ACC112 (cell line): ENCODE data around the gene RBMS1.

Source experiments
- H2AFZ ChIP-seq: fragments of 200-600 bp; sonication (generic); one replicate; pipeline ENCODE4 v1.6.0; 2017; ENCODE audit warnings: antibody characterized with exemption, low read length; ENCODE audit not compliant: unreplicated experiment
- H3K27ac ChIP-seq: fragments of 200-600 bp; sonication (generic); 2 replicates; pipeline ENCODE4 v1.5.1; 2014; ENCODE audit warnings: low read depth, mild to moderate bottlenecking, antibody characterized with exemption, low read length, moderate library complexity
- H3K27me3 ChIP-seq: fragments of 200-600 bp; sonication (generic); 2 replicates; pipeline ENCODE4 v1.6.1; 2014; ENCODE audit warnings: mild to moderate bottlenecking, antibody characterized with exemption, low read length, moderate library complexity, mixed read lengths; ENCODE audit not compliant: insufficient read depth
- H3K36me3 ChIP-seq: fragments of 200-600 bp; sonication (generic); 2 replicates; pipeline ENCODE4 v1.6.1; 2016; ENCODE audit warnings: mild to moderate bottlenecking, antibody characterized with exemption, low read length, moderate library complexity, mixed read lengths; ENCODE audit not compliant: insufficient read depth
- H3K4me1 ChIP-seq: fragments of 200-600 bp; sonication (generic); one replicate; pipeline ENCODE4 v1.6.1; 2016; ENCODE audit warnings: low read length, mixed read lengths; ENCODE audit not compliant: insufficient read depth, unreplicated experiment, control insufficient read depth
- H3K4me3 ChIP-seq: fragments of 200-600 bp; sonication (generic); 2 replicates; pipeline ENCODE4 v1.5.1; 2014; ENCODE audit warnings: mild to moderate bottlenecking, low read depth, low read length
- H3K79me2 ChIP-seq: fragments of 200-600 bp; sonication (generic); one replicate; pipeline ENCODE4 v1.6.0; 2016; ENCODE audit warnings: low read length; ENCODE audit not compliant: control insufficient read depth, unreplicated experiment, insufficient read depth

The RBMS1 gene

GRCh38 chr2:160434254-160434948, 59.2 kb downstream of the RBMS1 start:
- H3K4me3 ChIP-seq = peak overlapping the region; percentile 39
- H3K4me1 ChIP-seq = peaks cover 44% of the 10 kb centered on the region
- H3K27me3 ChIP-seq = no peaks in the 10 kb centered on the region
- peaks cover 15% of the 10 kb centered on the region for H3K36me3 ChIP-seq
- peaks cover 55% of the 10 kb centered on the region for H3K79me2 ChIP-seq
- no peak overlapping the region for H2AFZ ChIP-seq
- H3K27ac ChIP-seq = peak overlapping the region; percentile 77

DNA sequence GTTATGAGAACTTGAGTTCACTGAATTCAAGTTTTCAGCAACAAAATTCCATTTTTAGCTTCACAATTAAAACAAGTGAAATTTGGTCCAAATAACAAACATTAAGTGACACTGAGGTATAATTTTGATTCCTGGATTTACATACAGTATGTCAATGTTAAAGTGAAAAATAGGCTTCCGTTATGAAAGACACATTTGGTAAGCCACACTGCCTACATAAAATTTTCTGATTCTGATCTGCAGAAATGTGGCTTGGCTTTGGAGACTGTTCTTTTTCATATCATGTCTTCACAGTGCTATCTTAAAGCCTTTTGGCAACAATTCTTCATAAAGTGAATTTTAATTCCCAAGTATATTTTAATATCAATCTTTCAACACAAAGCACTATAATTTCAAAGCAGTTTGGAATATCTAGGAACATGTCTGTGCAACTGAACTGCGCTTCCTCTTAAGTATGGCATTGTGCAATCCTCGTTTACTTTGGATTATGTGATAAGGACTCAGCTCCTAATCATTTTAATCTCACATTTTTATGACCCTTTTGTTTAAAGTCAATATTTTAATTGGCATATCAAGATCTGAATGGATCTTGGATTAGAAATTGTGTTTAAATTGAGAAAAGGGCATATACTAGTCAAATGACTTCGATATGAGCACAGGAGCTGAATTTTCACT, 60.0 kb downstream of the RBMS1 start:
- Histone ChIP-seq H3K79me2 (peaks cover 55% of the 10 kb centered on the region), H3K4me1 (peaks cover 48% of the 10 kb centered on the region), H3K27ac (peak overlapping the region; percentile 77), H3K36me3 (peaks cover 16% of the 10 kb centered on the region), H3K27me3 (no peaks in the 10 kb centered on the region), H3K4me3 (peak overlapping the region; percentile 39), H2AFZ (no peak overlapping the region)

- peaks cover 59% of the 10 kb centered on the region for H3K79me2 ChIP-seq
Measured at GRCh38 chr2:160432633-160433032, 61.0 kb downstream of the RBMS1 start.

DNA sequence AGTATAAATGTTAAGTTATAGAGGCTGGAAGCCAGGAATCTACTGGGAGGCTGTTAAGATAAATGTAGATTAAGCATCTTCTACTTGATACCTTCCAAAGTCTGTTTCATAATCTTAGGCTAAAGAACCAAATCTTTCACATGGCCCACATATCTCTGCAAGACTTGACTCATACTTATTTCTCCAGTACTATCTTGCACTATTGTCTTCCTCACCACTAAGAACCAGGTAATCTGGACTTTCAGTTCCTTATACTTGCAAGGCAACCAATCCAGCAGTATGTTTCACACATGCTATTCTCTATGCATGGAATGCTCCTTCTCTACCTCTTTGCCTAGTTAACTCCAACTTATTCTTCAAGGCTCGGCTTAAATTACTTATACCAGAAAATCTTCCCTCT, 62.2 kb downstream of the RBMS1 start:
- Histone ChIP-seq H3K4me1 (peaks cover 65% of the 10 kb centered on the region), H2AFZ (no peak overlapping the region), H3K36me3 (peaks cover 16% of the 10 kb centered on the region), H3K79me2 (peaks cover 55% of the 10 kb centered on the region), H3K4me3 (no peak overlapping the region), H3K27me3 (no peaks in the 10 kb centered on the region), H3K27ac (peak overlapping the region; percentile 77)

More at GRCh38 chr2:160432633-160433032, 61.0 kb downstream of the RBMS1 start:
- no peak overlapping the region for H3K4me3 ChIP-seq
- H3K27ac ChIP-seq = peak overlapping the region; percentile 77
- no peaks in the 10 kb centered on the region for H3K27me3 ChIP-seq
- peaks cover 57% of the 10 kb centered on the region for H3K4me1 ChIP-seq
- no peak overlapping the region for H2AFZ ChIP-seq
- peaks cover 16% of the 10 kb centered on the region for H3K36me3 ChIP-seq

DNA sequence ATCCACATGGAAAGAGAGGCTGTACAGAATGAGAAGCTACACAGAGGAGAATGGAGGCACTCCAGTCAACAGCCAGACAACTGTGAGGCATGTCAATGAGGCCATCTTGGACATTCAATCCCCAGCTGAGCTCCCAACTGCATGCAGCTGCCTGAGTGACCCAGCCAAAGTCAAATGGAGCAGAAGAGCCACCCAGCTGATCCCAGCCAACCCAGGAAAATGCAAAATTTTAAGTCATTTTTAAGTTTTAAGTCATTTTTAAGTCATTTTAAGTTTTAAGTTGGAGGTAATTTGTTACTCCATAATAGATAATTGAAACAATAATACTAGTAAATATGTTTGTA, 63.6 kb downstream of the RBMS1 start:
- peaks cover 52% of the 10 kb centered on the region for H3K79me2 ChIP-seq
- no peak overlapping the region for H2AFZ ChIP-seq
- H3K36me3 ChIP-seq = peaks cover 16% of the 10 kb centered on the region
- H3K4me3 ChIP-seq = no peak overlapping the region
- H3K27me3 ChIP-seq = no peaks in the 10 kb centered on the region
- peak overlapping the region; percentile 89 for H3K27ac ChIP-seq
- H3K4me1 ChIP-seq = peaks cover 68% of the 10 kb centered on the region

GRCh38 chr2:160429248-160430000, 64.2 kb downstream of the RBMS1 start:
- Histone ChIP-seq H3K79me2 (peaks cover 49% of the 10 kb centered on the region), H3K4me1 (peaks cover 63% of the 10 kb centered on the region), H3K27ac (peak overlapping the region; percentile 89), H3K4me3 (no peak overlapping the region), H3K27me3 (no peaks in the 10 kb centered on the region), H2AFZ (no peak overlapping the region), H3K36me3 (peaks cover 16% of the 10 kb centered on the region)

DNA sequence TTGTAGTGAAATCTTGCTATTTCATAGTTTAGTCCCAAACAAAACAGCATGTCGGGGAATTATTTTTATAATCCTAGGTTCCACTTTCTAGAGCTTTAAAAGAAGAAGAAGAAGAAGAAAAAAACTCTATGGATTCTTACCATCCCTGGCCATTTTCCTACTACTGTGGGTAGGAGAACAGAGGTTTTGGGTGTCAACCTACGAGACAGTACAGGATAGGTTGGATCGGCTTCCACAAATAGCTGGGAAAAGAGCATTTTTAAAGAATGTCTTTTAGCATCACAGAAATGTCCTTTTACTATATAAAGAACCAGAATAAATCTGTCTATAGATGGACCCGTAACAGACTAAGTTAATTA, 65.2 kb downstream of the RBMS1 start:
- H2AFZ ChIP-seq = peak overlapping the region; percentile 58
- H3K79me2 ChIP-seq = peaks cover 44% of the 10 kb centered on the region
- peaks cover 53% of the 10 kb centered on the region for H3K4me1 ChIP-seq
- H3K27me3 ChIP-seq = no peaks in the 10 kb centered on the region
- peak overlapping the region; percentile 63 for H3K4me3 ChIP-seq
- H3K36me3 ChIP-seq = peaks cover 16% of the 10 kb centered on the region
- H3K27ac ChIP-seq = peak overlapping the region; percentile 89

DNA sequence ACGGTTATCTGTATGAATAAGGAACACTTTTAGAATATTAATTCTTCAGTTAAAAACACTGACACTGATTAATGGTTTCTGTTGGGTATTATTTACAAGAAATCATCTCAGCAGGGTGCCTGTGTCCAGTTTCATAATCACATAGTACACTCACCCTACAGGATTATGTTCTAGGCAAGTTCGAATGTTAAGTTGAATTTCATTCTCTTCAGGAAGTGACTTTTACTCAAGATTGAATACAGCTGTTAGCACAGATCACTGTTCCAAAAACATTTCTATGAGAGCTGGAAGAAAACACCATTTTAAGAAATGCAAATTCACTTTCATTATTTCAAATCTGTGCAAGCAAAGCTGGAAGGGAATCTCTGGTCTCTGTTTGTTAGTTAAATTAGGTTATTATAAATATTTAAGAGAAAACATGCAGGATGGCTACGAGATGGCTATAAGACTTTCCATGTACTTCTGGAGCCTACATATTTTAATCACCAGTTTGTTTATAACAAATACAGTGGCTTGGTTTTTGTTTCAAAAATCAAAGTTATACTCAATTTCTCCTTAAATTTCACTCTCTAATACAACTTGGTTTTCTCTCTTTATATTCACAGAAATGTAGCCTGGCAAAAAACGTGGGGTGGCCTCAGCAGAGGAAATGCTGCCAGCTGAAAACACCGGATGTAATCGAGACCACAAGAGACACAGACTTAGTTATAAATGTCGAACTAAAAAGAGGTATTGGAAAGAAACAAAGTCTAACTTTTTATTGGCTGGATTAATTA, 65.8 kb downstream of the RBMS1 start:
- peaks cover 49% of the 10 kb centered on the region for H3K4me1 ChIP-seq
- peaks cover 44% of the 10 kb centered on the region for H3K79me2 ChIP-seq
- H3K4me3 ChIP-seq = peak overlapping the region; percentile 63
- H3K27ac ChIP-seq = peak overlapping the region; percentile 89
- peaks cover 16% of the 10 kb centered on the region for H3K36me3 ChIP-seq
- no peaks in the 10 kb centered on the region for H3K27me3 ChIP-seq
- H2AFZ ChIP-seq = peak overlapping the region; percentile 58

- no peak overlapping the region for H3K4me3 ChIP-seq
- peaks cover 41% of the 10 kb centered on the region for H3K4me1 ChIP-seq
- peaks cover 16% of the 10 kb centered on the region for H3K36me3 ChIP-seq
- peak overlapping the region; percentile 89; the same call in 1 of the 2 replicates for H3K27ac ChIP-seq
- no peak overlapping the region for H2AFZ ChIP-seq
- peaks cover 52% of the 10 kb centered on the region for H3K79me2 ChIP-seq
- H3K27me3 ChIP-seq = no peaks in the 10 kb centered on the region
Measured at GRCh38 chr2:160426604-160427003, 67.0 kb downstream of the RBMS1 start.

DNA sequence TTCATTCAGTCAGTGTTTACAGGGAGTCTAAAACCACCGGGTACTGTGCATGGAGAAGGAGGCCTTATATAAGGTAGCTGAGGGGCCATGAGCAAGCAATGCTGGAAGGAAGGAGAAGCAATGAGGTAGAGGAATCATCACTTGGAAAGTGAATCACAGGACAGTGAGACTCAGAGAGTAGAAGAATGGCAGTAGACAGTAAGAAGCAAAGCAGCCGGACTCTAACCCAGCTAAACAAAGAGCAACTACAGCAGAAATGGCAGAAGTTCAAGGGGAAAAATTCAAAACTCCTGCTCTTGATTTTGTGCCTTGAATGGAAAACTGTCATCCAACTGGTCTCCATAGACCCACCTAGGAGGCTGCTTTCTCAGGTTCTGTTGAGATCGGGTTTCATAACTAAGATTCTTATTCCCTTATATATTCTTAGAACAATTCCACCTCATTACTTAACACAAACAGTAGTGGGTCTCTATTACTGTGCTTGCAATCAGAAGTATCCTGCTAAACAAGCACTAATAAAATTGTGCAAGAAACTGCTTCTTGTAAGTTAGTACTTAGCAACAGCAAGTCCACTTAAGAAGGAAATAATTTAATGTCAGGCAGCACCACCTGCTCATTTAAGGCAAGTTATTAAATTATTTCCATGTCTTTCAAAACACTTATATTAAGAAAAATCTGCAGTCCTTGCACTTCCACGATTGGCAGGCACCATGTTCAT, 68.0 kb downstream of the RBMS1 start:
- H3K4me1 ChIP-seq = peaks cover 39% of the 10 kb centered on the region
- peaks cover 12% of the 10 kb centered on the region for H3K36me3 ChIP-seq
- H3K27ac ChIP-seq = peak overlapping the region; percentile 25; the same call in 1 of the 2 replicates
- peaks cover 49% of the 10 kb centered on the region for H3K79me2 ChIP-seq
- no peak overlapping the region for H3K4me3 ChIP-seq
- H2AFZ ChIP-seq = no peak overlapping the region
- no peaks in the 10 kb centered on the region for H3K27me3 ChIP-seq
